ENCODE results near the gene RNU5B-1. TPM values are rescaled to one million over a fixed set of nuclear protein-coding genes. Genes with fewer than 3 reads are reported as not detected.

RNU5B-1 gene
- polyA plus RNA-seq, 1 donor from 2014 or later: not detected

- Histone ChIP-seq H3K36me3 (ENCODE audit: insufficient read depth, low read length) (no peaks in the 10 kb centered on the region), H3K79me2 (replicated peaks; ENCODE audit: insufficient read depth, low read length) (no peaks in the 10 kb centered on the region), H3K9ac (ENCODE audit: low read length) (no peak overlapping the region), H3K4me2 (ENCODE audit: low read length) (no peak overlapping the region), H3F3A (ENCODE audit: insufficient read depth, low read length, poor library complexity, severe bottlenecking) (no peaks in the 10 kb centered on the region), H3K27ac (ENCODE audit: low read length) (no peak overlapping the region), H3K27me3 (ENCODE audit: insufficient read depth, low read depth, low read length) (no peaks in the 10 kb centered on the region), H3K4me3 (ENCODE audit: low read length) (no peak overlapping the region), H2AFZ (ENCODE audit: low read depth, low read length) (no peak overlapping the region), H3K9me2 (ENCODE audit: insufficient read depth, low read length) (no peaks in the 10 kb centered on the region), H4K20me1 (ENCODE audit: insufficient read depth) (no peaks in the 10 kb centered on the region), H3K9me3 (ENCODE audit: low read length) (no peaks in the 10 kb centered on the region)
- no peak for TF ChIP-seq RAD21 (conservative IDR thresholded peaks at IDR 0.05)
- TF ChIP-seq EZH2 (IDR thresholded peaks at IDR 0.05; ENCODE audit: borderline replicate concordance, insufficient read depth, low read length, poor library complexity, severe bottlenecking): no peak
- TF ChIP-seq TAF1 (IDR thresholded peaks at IDR 0.05; ENCODE audit: low read depth): no peak
- TF ChIP-seq SMC3 (conservative IDR thresholded peaks at IDR 0.05; ENCODE audit: poor library complexity): no peak
- TF ChIP-seq CTCF (IDR thresholded peaks at IDR 0.05; ENCODE audit: poor library complexity, severe bottlenecking): no peak
- TF ChIP-seq MXI1 (conservative IDR thresholded peaks at IDR 0.05; ENCODE audit: poor library complexity, severe bottlenecking): no peak
- TF ChIP-seq POLR2AphosphoS5 (IDR thresholded peaks at IDR 0.05): no peak
- no peak for TF ChIP-seq REST (IDR thresholded peaks at IDR 0.05; ENCODE audit: borderline replicate concordance)
- no peak for TF ChIP-seq EP300 (conservative IDR thresholded peaks at IDR 0.05; ENCODE audit: poor library complexity, severe bottlenecking)
Measured at GRCh38 chr15:65330934-65331645, 26.6 kb downstream of the RNU5B-1 start.

GRCh38 chr15:65331811-65332210 lies 27.3 kb downstream of the RNU5B-1 start:
- no peaks in the 10 kb centered on the region for H3K36me3 ChIP-seq (ENCODE audit: insufficient read depth, low read length)
- TF ChIP-seq MXI1 (conservative IDR thresholded peaks at IDR 0.05; ENCODE audit: poor library complexity, severe bottlenecking) (no peak), RAD21 (conservative IDR thresholded peaks at IDR 0.05) (no peak), EZH2 (IDR thresholded peaks at IDR 0.05; ENCODE audit: borderline replicate concordance, insufficient read depth, low read length, poor library complexity, severe bottlenecking) (no peak), TAF1 (IDR thresholded peaks at IDR 0.05; ENCODE audit: low read depth) (no peak), REST (IDR thresholded peaks at IDR 0.05; ENCODE audit: borderline replicate concordance) (no peak), SMC3 (conservative IDR thresholded peaks at IDR 0.05; ENCODE audit: poor library complexity) (no peak), EP300 (conservative IDR thresholded peaks at IDR 0.05; ENCODE audit: poor library complexity, severe bottlenecking) (no peak), CTCF (IDR thresholded peaks at IDR 0.05; ENCODE audit: poor library complexity, severe bottlenecking) (no peak), POLR2AphosphoS5 (IDR thresholded peaks at IDR 0.05) (no peak)
- no peaks in the 10 kb centered on the region for H4K20me1 ChIP-seq (ENCODE audit: insufficient read depth)
- no peaks in the 10 kb centered on the region for H3K79me2 ChIP-seq (replicated peaks; ENCODE audit: insufficient read depth, low read length)
- H3K27me3 ChIP-seq (ENCODE audit: insufficient read depth, low read depth, low read length): no peaks in the 10 kb centered on the region
- H3K4me2 ChIP-seq (ENCODE audit: low read length): no peak overlapping the region
- H3F3A ChIP-seq (ENCODE audit: insufficient read depth, low read length, poor library complexity, severe bottlenecking): no peaks in the 10 kb centered on the region
- H2AFZ ChIP-seq (ENCODE audit: low read depth, low read length): no peak overlapping the region
- no peaks in the 10 kb centered on the region for H3K9me3 ChIP-seq (ENCODE audit: low read length)
- H3K27ac ChIP-seq (ENCODE audit: low read length): no peak overlapping the region
- H3K9me2 ChIP-seq (ENCODE audit: insufficient read depth, low read length): no peaks in the 10 kb centered on the region
- no peak overlapping the region for H3K9ac ChIP-seq (ENCODE audit: low read length)
- H3K4me3 ChIP-seq (ENCODE audit: low read length): no peak overlapping the region
